Measurements from ENCODE around the gene WWOX.

The WWOX gene

DNA sequence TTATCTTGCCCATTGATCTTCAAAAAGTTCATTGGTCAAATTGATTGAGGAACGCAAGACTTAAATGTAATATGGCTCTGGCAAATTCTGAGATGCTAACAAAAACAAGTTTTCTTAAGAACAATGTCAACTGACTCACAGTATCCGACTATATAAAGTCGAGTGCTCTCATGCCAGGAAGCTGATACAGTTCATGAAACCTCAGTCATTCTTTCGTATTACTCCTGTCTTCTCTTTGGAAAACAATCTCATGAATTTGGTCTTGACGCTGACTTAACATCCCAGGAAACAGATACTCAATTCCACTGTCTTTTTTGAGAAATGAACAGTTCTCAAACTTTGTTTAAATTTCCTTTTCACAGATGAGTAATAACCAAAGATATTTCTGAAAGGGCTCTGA, 796.2 kb downstream of the WWOX start:
- DNase-seq = peak; percentile 73

DNA sequence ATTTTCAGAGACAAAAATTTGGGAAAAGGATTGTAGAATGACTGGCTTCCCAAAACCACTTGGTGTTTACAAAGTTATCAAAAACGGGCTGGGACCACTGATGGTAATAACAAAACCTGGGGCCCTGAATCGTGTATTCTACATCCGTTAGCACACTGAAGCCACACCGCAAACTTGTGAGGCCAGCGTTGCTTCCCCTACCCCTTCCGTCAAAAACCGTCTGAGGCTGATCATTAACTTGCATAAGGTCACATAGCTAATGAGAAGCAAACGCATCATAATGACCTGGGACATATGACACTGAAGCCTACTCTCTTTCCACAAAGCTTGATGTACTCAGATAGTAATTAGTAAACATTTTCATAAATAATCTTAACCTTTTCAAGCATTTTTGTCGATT, 796.8 kb downstream of the WWOX start:
- DNase-seq = peak; percentile 86

DNA sequence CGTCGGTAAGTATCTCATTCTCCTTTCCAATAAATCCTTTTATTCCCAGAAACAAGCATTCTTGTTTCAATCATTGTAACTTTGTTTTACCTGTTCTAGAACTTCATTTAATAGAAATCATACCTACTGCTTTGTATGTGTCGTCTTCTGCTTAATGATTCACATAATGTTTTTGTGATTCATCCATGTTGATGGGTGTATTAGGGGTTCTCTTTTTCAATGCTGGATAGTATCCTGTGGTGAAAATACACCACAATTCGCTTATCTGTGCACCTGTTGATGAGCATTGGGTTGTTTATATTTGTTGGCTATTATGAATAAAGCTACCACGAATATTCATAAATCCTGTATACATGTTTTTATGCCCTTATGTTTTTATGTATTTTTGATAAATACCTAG, 797.8 kb downstream of the WWOX start:
- DNase-seq = peak; percentile 34

- DNase-seq = peak; percentile 84
These were observed 800.8 kb downstream of the WWOX start for GRCh38 chr16:78900044-78900811.

- no peak for DNase-seq
These were observed 801.5 kb downstream of the WWOX start for GRCh38 chr16:78900966-78901365.

DNA sequence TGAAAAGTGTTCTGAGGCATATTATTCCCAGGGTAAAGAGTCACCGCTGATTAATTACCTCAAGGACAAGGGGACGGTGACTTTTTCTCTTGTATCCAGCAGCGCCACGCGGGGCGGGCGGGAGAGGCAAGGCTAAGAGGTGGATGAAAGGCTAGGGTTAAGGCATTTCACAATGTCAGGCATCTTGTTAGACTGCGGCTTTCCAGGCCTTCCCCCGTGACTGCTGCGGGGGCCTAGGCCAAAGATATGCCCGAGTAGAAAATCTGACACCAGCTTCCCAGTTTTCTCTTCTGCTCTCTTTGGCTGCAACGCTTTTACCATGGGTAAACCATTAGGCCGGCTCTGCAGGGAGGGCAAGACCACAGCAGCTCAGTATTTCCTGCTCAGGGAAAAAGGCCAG, 802.9 kb downstream of the WWOX start:
- no peak for DNase-seq

GRCh38 chr16:78903237-78903636, 803.8 kb downstream of the WWOX start:
- no peak for DNase-seq

- DNase-seq = no peak
These were observed 804.4 kb downstream of the WWOX start for GRCh38 chr16:78903843-78904242.

GRCh38 chr16:78906135-78906534, 806.7 kb downstream of the WWOX start:
- DNase-seq = no peak

- no peak for DNase-seq
These were observed 809.8 kb downstream of the WWOX start for GRCh38 chr16:78909226-78909625.

GRCh38 chr16:78915811-78916345, 816.4 kb downstream of the WWOX start:
- no peak for DNase-seq

DNA sequence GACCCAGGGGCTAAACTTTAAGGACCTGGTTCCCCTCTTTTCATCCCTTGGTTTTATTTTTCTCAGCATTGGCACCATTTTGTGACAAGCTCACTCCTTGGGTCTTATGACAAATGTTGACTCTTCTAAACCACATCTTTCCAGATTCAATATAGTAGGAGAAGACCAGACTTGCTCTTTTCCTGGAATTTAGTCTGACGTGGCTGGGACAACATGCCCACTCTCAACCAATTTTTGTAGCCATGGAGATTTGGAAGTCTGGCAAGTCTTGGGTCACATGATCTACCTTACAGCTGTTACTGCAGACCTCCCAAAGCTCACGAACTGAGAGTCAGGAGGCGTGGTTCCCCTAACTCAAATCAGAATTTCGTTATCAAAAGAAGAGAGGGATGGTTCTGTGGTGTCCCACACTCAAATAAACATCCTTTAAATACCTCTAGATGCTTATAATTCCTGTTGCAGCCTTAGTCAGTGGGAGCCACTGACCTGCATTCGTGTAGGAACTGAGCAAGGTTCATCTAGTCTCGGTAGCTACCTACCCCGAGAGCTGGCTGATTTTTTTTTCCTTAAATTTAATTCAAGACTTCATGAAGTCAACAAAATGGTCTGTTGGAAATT, 817.6 kb downstream of the WWOX start:
- no peak for DNase-seq

GRCh38 chr16:78918805-78919305, 819.4 kb downstream of the WWOX start:
- DNase-seq = no peak

DNA sequence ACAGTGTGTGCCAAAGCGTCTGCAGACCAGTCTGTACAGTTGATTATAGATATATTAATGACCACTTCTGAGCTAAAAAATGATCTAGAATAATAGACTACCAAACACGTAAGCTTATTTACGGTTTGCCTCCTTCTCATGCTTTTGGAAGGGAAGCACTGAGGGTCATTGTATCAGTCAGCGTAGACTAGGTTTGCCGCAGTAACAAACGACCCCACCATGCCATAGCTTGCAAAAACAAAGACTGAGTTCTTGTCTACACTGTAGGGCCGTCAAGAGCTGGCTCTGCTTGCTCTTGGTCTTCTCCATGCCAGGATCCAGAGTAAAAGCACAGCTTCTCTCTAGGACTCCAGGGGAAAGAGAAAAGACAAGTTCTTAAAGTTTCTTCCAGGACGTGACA, 820.4 kb downstream of the WWOX start:
- DNase-seq = no peak

- no peak for DNase-seq
These were observed 821.2 kb downstream of the WWOX start for GRCh38 chr16:78920621-78921020.

DNA sequence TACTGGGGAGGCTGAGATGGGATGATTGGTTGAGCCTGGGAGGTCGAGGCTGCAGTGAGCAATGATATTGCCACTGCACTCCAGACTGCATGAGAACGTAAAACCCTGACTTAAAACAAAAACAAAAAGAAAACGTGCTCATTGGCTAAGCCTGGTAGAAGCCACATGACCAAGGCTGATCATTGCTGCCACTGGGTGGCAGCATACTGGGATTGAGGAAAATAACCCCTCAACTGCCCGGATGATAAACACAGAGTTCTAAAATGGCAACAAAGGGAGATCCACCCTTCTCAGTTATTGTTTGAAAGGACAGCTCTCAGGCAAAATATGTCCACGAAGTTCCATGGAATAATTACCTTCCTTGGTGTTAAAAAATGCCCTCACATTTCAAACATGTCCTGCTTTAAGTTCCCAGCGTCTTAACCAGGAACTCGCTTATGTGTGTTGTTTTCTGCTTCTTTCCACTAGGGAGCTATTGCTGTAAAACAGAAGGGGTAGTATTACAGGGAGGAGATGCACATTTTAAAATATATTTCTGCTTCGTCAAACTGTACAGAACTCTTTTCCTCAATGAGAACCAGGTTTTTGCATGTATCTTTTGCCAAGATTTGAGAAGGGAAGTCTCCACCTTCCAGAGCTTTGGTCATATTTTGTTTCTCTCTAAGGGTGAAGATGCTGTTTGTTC, 825.8 kb downstream of the WWOX start:
- DNase-seq = peak; percentile 36

DNA sequence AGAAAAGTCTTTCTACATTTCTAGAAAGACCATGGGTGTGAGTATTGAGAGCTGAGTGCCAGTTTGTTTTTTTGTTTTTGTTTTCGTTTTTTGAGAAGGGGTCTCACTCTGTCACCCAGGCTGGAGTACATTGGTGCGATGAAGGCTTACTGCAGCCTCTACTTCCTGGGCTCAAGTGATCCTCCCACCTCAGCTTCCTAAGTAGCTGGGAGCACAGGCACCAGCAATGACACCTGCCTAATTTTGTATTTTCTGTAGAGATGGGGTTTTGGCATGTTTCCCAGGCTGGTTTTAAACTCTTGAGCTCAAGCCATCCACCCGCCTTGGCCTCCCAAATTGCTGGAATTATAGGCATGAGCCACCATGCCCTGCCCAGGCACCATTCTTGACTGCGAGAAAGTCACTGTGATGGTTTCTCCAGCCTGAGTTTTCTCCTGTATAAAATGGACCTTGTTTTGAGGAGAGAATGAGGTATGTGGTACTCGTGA, 827.3 kb downstream of the WWOX start:
- DNase-seq = no peak

- no peak for DNase-seq
These were observed 828.3 kb downstream of the WWOX start for GRCh38 chr16:78927766-78928165.

DNA sequence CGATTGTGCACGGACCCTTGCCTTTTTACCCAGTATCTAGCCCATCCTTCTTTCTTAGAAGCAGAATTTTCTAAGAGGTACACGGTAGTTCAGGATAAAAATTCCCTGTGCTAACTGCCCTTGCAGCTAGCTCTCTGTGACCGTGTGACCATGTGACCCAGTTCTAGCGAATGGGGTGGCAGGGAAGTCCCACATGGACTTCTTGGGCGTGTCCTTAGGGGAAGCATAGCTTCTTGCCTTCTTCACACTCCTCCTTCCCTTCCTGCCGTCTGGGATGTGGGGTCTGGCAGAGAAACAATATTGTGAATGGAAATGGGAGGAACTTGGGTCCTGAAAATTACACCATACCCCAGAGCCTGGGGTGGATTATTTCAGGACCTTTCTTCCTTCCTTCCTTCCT, 830.4 kb downstream of the WWOX start:
- no peak for DNase-seq

GRCh38 chr16:78930561-78930960, 831.1 kb downstream of the WWOX start:
- DNase-seq = no peak

GRCh38 chr16:78931267-78931666, 831.8 kb downstream of the WWOX start:
- DNase-seq = no peak

DNA sequence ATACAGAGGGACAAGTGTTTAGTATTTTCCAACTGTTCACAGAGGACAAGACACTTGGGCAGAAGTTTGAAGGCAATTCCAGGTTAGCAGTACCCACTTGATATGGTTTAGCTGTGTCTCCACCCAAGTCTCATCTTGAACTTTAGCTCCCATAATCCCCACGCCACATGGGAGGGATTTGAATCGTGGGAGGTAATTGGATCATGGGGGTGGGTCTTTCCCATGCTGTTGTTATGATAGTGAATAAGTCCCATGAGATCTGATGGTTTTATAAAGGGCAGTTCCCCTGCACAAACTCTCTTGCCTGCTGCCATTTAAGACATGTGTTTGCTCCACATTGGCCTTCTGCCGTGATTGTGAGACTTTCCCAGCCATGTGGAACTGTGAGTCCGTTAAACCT, 832.2 kb downstream of the WWOX start:
- no peak for DNase-seq

- DNase-seq = no peak
These were observed 833.0 kb downstream of the WWOX start for GRCh38 chr16:78932355-78932943.

Data from activated CD4-positive, alpha-beta T cell treated with anti-CD3 and anti-CD28 coated beads, Interleukin-10, Interleukin-2, amounts not matched to agents 100 ng/mL and 50 ng/mL, durations not matched to agents 16 hours and 8 hours (primary cell).